Measurements from ENCODE around the gene RIN3. TPM values are rescaled to one million over a fixed set of nuclear protein-coding genes. Genes with fewer than 3 reads are reported as not detected.

The RIN3 gene
- total and polyA plus RNA-seq, 2 of the 4 experiments (the other 2 are of a cell fraction) = 2.5 to 11.1 TPM

DNA sequence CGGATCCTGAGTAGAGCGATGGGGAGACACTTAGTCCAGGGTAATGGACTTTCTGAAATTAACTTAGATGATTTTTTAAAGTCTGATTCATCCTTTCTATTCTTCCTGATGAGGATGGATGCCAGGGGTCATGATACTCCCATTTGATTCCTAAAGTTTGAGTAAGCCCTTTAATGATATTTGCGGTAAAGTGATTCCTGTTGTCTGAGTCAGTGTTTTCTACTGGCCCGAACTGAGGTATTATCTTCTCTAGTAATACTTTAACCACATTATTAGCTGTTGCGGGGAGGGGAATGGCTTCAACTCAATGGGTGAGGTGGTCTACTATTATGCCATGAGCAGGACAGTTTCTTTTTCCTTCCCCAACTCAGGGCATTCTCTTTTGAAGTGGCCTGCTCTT lies 111.6 kb downstream of the RIN3 start:
- H3K4me3 ChIP-seq (ENCODE audit: insufficient read depth, low read depth, low read length) = no peak overlapping the region

More for the DNA sequence above, 111.6 kb downstream of the RIN3 start:
- WGBS, 2 experiments (ENCODE audit: extremely low coverage in 2 of 2, insufficient read length in 1 of 2) = no CpG with 5 or more reads among the region's 5 CpGs
- Histone ChIP-seq H3K18ac (ENCODE audit: low read depth, low read length) (peak overlapping the region; percentile 99), H2BK15ac (ENCODE audit: low read depth, low read length) (peak overlapping the region; percentile 82), H3K4me1 (ENCODE audit: control insufficient read depth, insufficient read depth, low read length) (peaks cover 15% of the 10 kb centered on the region), H4K91ac (ENCODE audit: insufficient read depth, low read depth, low read length) (peak overlapping the region; percentile 97), H3K27me3 (ENCODE audit: control insufficient read depth, insufficient read depth, low read length) (no peaks in the 10 kb centered on the region), H2BK120ac (ENCODE audit: low read depth, low read length) (peak overlapping the region; percentile 97), H3K9me3 (ENCODE audit: control insufficient read depth, insufficient read depth, low read length) (peaks cover 25% of the 10 kb centered on the region), H3K23ac (ENCODE audit: low read depth, low read length) (peak overlapping the region; percentile 84), H3K9ac (ENCODE audit: low read depth, low read length) (no peak overlapping the region), H2BK5ac (ENCODE audit: low read depth, low read length, poor library complexity, severe bottlenecking) (peak overlapping the region; percentile 92), H2AFZ (replicated peaks; ENCODE audit: low read length, poor library complexity) (no peak overlapping the region), H3K4me2 (ENCODE audit: low read depth, low read length) (peak overlapping the region; percentile 65; the same call in 1 of the 2 replicates), H3K27ac (ENCODE audit: insufficient read depth, low read length) (peak overlapping the region; percentile 99), H3K4ac (ENCODE audit: low read depth, low read length) (peak overlapping the region; percentile 94), H4K20me1 (ENCODE audit: insufficient read depth, low read length) (no peaks in the 10 kb centered on the region), H2AK5ac (ENCODE audit: low read depth, low read length) (peak overlapping the region; percentile 86), H3K56ac (ENCODE audit: extremely low read depth, insufficient read depth, low read length) (peak overlapping the region; percentile 64), H4K8ac (ENCODE audit: low read depth in 2 of 2, low read length in 2 of 2) (peak overlapping the region; percentile 77 to 83), H3K36me3 (ENCODE audit: control insufficient read depth, insufficient read depth, low read length) (peaks cover 8% of the 10 kb centered on the region; the same call in 1 of the 2 replicates), H3K79me1 (ENCODE audit: low read depth in 1 of 2, low read length in 2 of 2) (peaks cover 24 to 41% of the 10 kb centered on the region in 2 experiments), H4K5ac (ENCODE audit: low read depth, low read length) (peak overlapping the region; percentile 94), H2AK9ac (replicated peaks; ENCODE audit: low read depth, low read length, poor library complexity) (no peak overlapping the region), H2BK20ac (ENCODE audit: low read depth, low read length) (peak overlapping the region; percentile 92), H3K9me1 (ENCODE audit: insufficient read depth, low read length) (peaks cover 7% of the 10 kb centered on the region), H3K14ac (replicated peaks; ENCODE audit: low read depth, low read length) (peak overlapping the region; percentile 78)
- ChIA-PET POLR2A (ENCODE audit: unreplicated experiment) (no interaction called here), CTCF (no interaction called here)
- ATAC-seq (ENCODE audit: low read depth) = peak; percentile 94
- DNase-seq = peak; percentile 96
- in situ Hi-C loops (cut with MboI; ENCODE audit: low sequenced_read_pairs) (no loop called here), dilution Hi-C loops (cut with HindIII; ENCODE audit: low sequenced_read_pairs, unreplicated experiment) (no loop called here), intact Hi-C loops (cut with micrococcal nuclease) (loop anchor here (2.0 kb wide), 1 partner anchor 38 kb away; no protein-coding TSS in a partner anchor)
- TF ChIP-seq POLR2A (IDR thresholded peaks at IDR 0.05; ENCODE audit: low read depth, low read length) (no peak), FOS (IDR thresholded peaks at IDR 0.05; ENCODE audit: low read depth, low read length) (peak; percentile 92), NFE2L2 (IDR thresholded peaks at IDR 0.05; ENCODE audit: low read depth, low read length) (no peak), MAZ (IDR thresholded peaks at IDR 0.05; ENCODE audit: borderline replicate concordance, low read depth, low read length) (no peak), RAD21 (IDR thresholded peaks at IDR 0.05; ENCODE audit: low read length) (no peak), MAFK (IDR thresholded peaks at IDR 0.05; ENCODE audit: low read depth, low read length) (peak; percentile 49; the same call in 1 of the 2 replicates), BHLHE40 (IDR thresholded peaks at IDR 0.05; ENCODE audit: low read depth, low read length) (no peak), USF2 (IDR thresholded peaks at IDR 0.05; ENCODE audit: low read depth, low read length) (no peak), ELK1 (IDR thresholded peaks at IDR 0.05; ENCODE audit: borderline replicate concordance, low read depth, low read length) (no peak), RFX5 (IDR thresholded peaks at IDR 0.05; ENCODE audit: low read depth, low read length) (no peak), CHD1 (IDR thresholded peaks at IDR 0.05; ENCODE audit: low read depth, low read length) (no peak), CEBPB (IDR thresholded peaks at IDR 0.05; ENCODE audit: low read depth, low read length) (no peak), RCOR1 (IDR thresholded peaks at IDR 0.05; ENCODE audit: insufficient replicate concordance, low read length) (no peak)
- BruUV-seq (replicated peaks) = no TSS peak
